Measurements from ENCODE around the gene MACROD2.

Gene MACROD2

DNA sequence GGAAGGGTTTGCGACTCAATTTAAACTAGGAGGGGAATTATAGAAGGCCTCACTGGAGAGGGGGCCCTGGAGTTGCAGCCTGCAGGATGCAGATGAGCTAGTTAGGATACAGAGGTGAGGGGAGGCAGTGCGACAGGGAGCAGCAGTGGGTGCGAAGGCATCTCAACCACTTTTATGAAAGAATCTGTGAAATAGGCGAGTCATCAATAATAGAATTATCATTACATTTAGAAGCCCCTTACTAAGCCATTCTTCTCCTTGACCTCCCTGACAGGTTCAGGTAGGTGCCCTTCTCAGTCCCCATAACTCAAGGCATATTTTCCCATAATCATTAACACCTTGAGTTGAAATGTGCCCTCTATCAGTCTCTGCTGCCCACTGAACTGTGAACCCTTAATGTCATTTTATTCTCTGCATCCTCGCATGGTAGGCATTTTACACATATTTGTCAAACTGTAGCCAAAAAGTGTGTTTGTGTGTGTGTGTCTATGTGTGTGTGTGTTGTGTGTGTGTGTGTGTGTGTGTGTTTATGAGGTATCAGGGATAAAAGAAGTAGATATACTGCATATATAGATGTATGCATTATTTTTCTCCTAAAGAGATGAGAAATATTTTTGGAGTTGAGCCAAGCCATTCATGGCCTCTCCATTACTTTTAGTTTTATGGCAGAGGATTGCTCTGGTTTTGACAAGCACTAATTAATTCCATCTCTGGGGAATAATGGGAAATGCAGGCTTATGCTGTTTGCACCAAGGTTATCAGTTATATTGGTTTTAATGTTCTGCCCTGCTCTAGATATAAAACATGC is 1679.1 kb downstream of the MACROD2 start:
- DNase-seq, result no peak

DNA sequence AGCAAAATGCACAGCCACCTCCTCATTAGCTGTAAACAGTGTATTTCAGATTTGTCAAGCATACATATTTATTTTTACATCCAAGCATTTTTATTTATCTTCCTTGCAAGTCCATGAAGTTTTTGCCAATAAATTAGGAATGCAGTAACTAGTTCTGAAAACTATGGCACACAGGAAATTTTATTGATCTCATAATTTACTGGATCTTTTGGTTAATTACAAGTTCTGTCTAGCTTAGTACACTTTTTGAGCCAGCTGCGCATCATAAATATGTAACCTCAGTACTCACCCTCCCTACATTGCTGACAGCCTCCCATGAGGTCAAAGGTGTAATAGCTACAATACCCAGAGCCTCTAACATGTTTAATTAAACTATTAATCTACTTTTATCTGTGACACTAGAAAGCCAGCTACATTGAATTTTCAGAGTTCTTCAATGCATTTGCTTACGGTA is 1679.8 kb downstream of the MACROD2 start:
- DNase-seq, result no peak

DNA sequence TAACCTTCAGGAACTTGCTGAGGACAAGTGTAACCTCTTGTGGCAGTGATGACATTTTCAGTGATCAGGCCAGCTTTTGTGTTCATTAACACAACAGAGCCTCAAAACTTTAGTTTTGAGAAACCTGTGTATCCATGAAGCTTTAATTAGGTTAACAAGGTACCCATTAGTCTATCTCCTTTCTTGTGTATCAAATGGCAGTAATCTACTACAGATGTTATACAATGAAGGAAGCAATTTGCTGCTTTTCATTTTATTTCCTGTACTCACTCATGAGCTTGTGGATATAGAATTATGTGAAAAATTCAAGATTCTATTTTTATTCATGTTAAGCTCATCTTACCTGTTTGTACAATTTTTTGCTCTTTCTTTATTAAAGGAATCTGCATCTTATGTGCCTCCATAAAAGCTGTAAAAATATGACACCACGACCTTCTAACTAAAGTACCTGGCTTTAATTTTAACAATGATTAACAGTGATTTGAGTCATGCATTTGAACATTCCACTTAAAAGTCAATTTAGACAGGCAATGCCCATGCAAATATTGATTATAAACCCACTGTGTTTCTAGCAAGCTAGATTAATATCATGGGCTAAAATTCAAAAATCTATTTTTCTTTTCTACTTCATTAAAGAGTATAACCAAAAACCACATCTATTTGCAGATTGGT is 1680.6 kb downstream of the MACROD2 start:
- no peak for DNase-seq

DNA sequence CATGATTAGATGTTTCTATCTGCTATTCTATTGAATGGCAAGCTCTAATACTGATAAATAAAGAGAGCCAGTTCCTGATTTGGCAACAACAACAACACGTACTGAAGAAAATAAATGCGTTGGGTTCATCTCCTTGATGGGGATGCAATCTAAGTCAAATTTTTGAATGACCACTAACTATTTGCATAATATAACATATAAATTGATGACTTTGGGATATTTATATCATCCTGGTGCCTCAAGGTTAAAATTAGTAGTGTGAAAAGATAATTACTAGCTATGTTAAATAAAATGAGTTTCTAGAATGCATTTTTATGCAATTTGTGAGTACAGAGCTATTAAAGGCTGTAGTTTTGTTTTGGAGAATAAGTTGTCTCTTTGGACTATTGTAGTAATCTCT is 1681.5 kb downstream of the MACROD2 start:
- DNase-seq, result no peak

DNA sequence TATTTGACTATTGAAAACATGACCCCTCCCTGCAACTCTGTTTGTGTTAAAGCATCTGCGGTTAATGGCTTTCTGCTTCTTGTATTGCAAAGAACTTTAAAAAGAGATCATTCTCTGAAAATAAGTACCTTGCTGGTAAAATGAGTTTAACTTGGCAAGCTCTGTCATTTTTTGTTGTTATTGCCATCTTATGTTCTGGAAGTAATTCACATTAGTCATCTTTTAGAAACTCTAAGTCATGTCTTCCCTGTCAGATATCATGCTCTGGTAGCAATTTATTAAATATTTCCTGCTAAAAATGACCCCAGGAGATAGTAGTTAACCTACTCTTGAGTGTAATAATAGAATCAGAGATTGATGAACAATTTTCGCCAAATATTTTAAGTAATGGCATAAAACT is 1687.4 kb downstream of the MACROD2 start:
- DNase-seq, result no peak

DNA sequence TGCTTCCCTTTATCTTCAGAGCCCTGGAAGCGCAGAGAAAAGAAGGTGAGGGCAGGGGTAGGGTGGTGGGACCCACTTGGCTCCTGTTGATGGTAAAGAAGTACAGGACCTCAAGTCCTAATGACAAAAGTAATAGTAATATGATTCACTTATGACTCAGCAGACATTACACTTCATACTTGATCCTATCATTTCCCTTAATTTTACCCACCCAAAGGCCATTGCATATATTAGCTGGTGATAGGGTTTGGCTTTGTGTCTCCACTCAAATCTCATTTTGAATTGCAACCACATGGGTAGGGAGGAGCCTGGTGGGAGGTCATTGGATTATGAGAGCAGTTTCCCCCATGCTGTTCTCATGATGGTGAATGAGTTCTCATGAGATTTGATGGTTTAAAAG is 1697.3 kb downstream of the MACROD2 start:
- DNase-seq, result no peak

DNA sequence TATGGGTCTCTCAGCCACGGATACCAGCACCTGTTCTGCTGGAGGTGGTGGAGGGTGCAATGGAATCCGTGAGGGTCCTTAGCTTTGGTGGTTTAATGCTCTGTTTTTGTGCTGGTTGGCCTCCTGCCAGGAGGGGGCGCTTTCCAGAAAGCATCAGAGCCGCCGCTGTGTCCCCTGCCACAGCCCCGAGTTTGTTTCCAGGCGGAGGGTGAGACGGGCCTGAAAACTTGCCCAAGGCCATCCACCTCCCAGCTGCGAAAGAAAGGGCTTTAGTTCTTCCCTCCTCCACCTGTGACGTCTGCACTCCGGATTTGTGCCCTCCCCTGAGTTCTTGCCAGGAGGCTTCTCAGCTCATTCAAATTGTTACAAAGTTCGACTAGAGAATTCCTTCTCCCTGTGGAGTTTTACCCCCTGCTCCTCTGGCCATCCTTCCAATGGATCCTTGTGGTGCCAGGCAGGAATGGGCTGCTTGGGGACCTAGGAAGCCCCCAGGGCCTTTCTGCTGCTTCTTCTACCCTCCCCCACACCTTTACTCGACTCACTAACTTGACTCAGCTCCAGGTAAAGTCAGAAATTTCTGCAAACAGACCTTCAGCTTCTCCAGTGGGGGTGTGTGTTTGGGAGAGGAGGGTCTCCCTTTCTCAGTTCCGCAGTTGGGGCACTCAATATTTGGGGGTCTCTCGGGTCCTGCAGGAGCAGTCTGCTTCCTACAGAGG is 1704.3 kb downstream of the MACROD2 start:
- no peak for DNase-seq

DNA sequence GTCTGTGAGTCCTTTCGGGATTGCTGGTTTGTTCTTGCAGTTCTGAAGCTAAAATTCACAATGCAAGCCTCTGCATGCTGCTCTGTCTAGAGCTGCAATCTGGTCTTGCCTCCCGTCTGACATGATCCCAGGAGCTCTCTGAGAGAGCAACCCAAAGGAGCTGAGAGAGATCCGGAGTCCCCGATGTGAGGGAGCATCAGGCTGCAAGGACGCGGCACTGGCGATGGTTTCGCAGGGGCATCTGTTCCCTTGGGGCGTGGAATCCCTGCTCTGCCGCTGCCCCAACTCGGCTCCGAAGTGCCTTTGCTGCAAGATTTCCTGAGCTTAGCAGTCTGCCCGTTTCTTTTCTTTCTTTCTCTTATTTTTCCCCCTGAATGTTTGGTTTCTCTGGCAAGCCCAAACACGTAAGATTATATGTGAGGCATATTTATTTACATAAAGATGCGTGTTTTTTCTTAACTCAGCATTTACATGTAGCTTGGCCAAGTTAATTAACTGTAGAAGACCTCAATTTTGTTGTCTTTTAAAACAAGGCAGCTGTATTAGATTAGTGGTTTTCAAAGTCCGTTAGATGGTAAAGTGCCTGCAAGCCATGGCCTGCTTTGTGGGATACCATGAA is 1704.9 kb downstream of the MACROD2 start:
- no peak for DNase-seq

DNA sequence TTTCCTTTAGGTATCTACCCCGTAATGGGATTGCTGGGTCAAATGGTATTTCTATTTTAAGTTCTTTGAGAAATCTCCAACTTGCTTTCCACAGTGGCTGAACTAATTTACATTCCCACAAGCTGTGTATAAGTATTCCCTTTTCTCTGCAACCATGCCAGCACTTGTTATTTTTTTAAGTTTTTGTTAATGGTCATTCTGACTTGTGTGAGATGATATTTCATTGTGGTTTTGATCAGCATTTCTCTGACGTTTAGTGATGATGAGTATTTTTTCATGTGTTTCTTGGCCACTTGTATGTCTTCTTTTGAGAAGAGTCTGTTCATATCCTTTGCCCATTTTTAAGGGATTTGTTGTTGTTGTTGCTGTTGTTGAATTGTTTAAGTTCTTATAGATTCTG is 1706.8 kb downstream of the MACROD2 start:
- DNase-seq, result no peak

DNA sequence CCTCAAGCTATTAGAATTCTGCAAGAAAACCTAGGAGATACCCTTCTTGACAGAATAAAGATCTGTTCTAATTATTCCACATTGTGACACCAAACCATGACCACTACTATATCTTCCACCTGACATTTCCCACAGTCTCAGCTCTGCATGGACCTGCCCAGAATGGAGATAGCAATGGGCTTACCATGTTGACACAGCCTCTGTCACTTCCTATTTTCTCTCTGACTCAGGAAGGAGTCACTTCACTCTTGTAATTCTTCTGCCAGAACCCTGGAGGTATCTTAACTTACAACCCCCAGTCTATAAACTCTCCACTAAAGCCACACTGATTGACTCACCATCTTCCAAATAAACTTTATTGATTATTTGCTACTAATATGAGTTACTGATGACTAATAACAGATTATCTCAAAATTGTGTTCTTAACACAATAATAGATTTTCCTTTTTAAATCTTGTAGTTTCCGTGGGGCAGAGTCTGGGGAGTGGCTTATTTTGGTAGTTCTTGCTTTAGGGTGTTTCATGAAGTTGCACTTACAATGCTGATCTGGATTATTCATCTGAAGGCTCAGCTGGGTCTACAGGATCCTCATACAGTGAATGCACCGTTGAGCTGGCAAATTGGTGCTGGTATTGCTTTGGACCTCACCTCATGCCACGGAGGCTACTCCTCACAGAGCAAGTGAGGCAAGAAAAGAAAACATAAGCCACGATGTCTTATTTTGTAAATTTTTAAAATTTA is 1708.0 kb downstream of the MACROD2 start:
- DNase-seq, result no peak

DNA sequence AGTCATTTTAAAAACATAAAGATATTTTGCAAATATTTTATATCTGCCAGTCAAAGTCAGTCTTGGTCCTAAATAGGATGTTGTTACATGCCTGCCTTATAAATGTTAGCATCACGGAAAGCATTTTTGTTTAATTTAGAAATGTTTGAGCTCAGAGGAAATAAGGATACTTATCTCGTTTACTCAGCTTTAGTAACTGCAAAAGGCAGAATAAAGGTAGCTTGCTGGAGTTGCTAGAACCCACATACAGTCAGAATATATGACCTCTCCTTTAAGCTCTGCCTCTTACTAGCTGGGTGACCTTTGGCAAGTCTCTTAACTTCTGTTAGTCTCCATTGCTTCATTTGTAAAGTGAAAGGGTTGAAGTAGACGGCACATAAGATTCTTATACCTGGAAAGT is 1710.7 kb downstream of the MACROD2 start:
- no peak for DNase-seq

DNA sequence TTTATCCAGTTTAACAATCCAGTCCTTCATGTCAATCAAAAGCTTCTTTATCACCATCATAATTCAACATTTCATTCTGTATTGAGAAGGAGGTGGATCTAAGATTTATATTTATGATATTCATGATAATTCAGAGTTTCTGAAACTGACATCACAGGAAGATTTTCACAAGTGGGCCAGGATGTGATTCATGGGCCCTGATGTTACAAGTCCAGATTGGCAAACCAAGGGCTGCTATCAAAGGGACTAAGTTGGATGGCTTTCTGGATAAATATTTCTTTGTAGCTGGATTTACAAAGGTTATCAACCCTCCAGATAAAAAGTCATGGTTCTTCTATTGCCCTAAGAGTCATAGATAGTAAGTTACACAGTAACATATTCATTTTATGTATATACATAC is 1711.4 kb downstream of the MACROD2 start:
- no peak for DNase-seq

DNA sequence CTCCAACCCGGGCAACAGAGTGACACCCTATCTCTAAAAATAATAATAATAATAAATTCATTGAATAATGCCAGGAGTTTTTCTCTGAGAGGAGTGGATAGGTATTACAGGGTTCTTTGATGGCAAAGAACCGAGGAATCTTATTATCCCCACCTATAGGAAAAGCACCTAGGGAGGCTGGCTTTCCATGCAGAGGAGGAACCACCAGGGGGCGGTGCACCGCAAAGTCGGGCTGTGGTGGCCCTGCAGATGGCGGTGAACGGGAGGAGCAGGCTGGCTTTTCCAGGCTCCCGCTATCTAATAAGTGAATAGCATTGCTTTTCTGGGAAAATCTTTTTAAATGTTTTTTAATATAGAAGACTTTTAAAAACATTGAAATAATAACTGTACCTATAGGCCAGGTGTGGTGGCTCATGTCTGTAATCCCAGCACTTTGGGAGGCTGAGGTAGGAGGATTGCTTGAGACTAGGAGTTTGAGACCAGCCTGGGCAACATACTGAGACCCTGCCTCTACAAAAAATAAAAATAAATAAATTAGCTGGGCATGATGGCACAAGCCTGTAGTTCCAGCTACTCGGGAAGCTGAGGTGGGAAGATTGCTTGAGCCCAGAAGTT is 1713.8 kb downstream of the MACROD2 start:
- peak; percentile 27 to 35 for DNase-seq

DNA sequence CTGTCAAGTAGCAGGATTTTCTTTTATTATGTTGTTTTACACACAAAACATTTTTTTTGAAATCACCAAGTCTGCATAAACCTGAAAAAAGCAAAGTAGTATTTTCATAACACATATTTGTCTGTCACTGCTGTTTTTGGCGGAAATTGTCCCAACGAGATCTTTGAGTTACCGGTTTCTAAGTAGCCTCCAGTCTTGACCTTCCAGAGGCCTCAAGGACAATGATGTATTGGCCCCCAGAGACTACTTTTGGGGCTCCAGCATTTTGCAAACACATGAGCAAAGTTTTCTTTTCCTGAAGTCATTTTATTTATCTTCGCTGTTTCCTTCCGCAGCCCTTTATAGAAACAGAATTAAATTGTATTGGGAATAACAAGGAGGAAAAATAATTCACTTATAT is 1715.3 kb downstream of the MACROD2 start:
- DNase-seq, result no peak

DNA sequence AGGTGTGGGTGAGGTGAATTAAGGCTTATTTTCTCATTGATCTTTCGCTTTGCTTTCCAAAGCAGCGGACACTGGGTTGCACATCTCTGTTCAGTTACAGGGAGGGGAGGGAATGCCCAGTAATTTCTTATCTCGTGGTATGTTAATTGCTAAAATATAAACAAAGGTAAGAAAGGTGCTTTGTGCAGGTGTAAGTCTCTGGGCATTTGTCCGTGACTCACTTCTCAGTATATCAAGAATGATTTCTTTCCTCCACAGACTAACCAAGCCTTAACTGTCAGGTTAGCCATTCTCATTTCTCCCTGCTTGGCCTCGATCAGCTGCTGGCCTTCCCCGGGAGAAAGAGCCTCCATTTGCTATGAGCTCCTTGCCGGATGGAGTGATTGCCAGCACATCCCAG is 1715.9 kb downstream of the MACROD2 start:
- DNase-seq, result no peak

DNA sequence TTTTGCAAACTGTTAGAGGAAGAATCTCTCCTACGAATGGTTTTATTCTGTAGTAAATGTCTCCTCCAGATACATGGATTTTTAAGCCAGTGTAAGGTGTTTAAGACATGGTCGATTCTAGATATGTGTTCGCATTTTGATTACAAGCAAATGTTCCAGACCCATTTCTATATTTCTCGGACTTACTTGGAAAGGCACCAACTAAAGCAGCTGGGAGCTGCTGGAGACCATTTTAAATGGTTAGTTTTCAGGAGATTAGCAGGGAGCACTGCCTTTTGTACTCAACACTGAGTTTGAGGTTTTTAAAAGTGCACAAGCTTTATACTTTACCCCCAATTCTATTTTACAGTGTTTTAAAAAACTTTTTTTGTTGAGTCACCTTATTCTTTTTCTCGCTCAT is 1720.9 kb downstream of the MACROD2 start:
- no peak for DNase-seq

DNA sequence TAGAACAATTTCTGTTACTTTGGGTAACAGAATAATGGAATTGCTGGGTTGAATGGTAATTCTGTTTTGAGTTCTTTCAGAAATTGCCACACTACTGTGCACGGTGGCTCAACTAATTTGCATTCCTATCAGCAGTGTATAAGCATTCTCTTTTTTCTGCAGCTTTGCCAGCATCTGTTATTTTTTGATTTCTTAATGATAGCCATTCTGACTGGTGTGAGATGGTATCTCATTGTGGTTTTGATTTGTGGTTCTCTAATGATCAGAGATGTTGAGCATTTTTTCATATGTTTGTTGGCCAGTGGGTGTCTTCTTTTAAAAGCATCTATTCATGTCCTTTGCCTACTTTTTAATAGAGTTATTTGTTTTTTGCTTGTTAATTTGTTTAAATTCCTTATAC is 1731.1 kb downstream of the MACROD2 start:
- DNase-seq, result no peak

DNA sequence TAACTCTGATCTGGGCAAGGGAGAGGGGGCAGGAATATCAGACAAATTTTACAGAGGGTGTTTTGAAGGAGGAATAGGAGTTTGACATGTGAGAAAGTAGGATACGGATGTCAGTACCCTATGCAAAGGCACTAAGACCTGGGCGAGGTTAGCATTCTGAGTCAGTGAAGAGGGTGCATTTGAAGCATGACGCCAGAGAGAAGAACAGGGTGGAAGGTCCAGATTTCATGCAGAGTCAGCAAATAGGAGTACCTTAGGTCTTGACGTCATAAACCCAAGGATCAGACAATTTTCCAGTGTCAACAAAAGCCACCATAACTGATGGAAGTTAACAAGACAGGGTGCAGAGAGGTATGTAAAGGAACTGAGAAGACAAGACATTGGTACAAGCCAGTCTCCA is 1738.7 kb downstream of the MACROD2 start:
- DNase-seq, result no peak

DNA sequence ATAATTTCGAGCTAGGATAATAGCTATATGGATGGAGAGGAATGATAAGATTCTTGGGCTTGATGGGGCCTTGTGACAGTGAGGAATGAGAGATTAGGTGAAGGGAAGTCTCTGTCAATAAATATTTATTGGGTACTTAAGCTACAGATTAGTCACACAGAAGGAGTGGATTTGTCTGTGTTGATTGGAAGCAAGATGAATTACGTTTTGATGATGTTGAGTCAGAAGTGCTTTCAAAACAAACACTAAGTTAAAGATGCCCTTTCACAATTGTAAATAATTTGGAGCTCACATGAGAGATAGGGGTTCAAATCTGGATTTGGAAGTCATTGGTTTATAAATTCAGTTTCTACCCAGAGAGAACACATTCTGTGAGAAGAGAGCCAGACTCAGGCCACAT is 1743.7 kb downstream of the MACROD2 start:
- DNase-seq, result no peak

DNA sequence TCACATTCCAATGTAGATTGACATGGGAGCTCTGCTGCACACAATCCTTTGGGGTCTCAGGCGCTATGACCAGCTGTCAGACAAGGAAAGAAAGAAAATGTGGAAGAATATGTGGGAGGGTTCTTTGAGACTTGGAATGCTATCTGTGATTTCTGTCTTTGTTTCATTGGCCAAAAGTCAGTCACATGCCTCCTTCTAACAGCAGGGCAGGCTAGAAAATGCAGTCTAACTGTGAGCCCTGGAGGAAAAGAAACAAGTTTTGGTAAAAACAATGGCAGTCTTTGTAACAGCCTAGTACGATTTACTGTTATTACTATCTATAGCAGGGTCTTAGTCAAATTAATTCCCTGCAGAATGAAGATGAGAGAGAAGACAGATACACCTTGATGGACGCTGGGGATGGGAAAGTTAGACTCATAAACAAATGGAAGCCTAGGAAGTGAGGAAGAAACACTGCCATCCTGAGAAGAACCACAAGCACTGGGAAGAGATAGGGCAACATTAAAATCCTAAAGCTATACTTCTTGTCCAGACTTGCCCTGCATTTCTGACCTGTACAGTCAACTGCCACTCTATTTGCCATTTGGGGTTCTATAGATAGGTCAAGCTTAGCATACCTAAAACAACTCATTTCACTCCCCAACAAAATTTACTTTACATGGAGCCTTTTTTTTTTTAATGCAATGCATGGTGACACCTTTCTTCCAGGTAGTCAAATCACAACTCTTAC is 1744.9 kb downstream of the MACROD2 start:
- no peak for DNase-seq

DNA sequence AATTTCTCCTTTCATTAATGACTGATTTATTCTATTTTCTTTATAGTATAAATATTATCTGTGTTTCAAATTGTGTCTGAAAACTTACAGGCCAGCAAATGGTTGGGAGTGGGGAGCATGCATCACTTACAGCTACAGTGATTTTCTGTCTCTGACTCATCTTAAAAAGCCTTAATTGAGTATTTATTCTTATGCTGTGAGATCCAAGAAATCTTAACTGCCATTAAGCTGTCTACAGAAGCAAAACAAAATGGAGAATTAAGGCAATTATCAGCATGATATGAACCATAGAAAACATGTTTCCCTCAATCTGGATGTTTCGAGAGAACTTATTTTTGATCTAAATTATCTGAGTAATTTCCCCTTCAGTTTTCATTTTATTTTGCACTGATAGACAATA is 1746.8 kb downstream of the MACROD2 start:
- no peak for DNase-seq

DNA sequence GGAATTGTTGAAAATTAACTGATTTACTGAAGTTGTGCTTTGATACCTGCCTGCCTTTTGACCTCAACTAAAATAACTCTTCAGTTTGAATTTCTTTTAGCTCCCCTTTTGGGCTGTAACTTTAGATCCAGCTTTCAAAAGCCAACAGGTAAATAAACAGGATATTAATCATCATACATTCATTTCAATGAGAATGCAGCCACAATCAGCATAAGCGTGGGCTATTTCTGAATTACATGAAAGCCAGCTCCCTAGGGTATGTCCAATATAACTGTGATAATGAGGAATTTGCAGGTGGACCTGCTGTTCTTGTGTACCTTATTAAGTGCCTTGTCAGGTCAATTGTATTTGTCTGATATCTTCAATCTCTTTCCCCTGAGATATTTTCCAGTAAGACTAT is 1747.3 kb downstream of the MACROD2 start:
- no peak for DNase-seq
